HUDEP-2 (cell line): ENCODE results near the gene PNMA3.
"Not testable (repeated sequence)": the region's sequence is repeated elsewhere in the genome, so short reads cannot be mapped to it uniquely, and the experiment has no call there.

Experiments used
- DNase-seq, 76 experiments: peaks; one replicate each; lab custom pipeline; 2025; ENCODE audit not compliant: unreplicated experiment in 76 of 76; lab: John Stamatoyannopoulos, UW

PNMA3 gene, protein sequence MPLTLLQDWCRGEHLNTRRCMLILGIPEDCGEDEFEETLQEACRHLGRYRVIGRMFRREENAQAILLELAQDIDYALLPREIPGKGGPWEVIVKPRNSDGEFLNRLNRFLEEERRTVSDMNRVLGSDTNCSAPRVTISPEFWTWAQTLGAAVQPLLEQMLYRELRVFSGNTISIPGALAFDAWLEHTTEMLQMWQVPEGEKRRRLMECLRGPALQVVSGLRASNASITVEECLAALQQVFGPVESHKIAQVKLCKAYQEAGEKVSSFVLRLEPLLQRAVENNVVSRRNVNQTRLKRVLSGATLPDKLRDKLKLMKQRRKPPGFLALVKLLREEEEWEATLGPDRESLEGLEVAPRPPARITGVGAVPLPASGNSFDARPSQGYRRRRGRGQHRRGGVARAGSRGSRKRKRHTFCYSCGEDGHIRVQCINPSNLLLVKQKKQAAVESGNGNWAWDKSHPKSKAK

DNA sequence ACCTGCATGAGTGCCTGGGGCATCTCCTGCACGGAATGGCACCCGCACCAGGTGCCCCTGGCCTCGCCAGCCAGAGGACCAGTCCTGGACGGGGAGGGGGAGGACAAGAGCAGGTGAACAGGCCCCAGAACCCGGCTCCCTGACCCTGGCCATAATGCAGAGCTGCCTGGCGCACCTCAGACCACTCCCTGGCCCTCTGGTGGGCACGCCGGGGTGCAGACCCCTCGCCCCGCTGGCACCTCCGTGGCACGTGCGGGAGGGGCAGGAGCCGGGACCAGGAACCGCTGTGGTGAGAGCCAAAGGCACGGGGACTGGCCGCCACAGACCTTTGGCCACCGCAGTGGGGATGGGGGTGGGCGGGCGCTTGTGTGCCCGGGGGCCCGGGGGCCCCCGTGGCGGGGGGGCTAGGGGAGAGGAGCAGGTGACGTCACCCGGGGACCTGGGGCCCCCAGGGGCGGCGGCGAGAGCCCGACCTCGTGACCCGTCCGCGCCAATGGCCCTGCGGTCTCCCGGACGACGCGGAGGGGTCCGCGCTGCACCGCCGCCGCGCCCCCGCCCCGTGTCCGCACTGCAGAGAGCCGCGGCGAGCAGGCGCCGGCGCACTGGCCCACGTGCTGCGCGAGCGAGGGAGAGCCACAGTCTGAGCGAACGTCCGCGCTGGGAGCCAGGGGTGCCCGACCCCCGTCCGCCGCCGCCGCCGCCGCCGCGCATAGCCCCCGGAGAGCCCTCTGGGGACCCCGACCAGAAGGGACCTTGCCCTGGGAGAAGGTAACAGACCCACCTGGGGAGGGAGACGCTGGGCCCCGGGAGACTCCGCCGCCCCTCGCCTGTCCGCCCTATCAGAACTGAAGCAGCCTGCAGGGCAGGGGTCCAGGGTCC, at the start of gene PNMA3:
PNMA3 (plus strand) TSS at position 600 of the 879 bp plus-strand sequence. CDS start 586 bp downstream, outside the sequence.
- no peak for DNase-seq

DNA sequence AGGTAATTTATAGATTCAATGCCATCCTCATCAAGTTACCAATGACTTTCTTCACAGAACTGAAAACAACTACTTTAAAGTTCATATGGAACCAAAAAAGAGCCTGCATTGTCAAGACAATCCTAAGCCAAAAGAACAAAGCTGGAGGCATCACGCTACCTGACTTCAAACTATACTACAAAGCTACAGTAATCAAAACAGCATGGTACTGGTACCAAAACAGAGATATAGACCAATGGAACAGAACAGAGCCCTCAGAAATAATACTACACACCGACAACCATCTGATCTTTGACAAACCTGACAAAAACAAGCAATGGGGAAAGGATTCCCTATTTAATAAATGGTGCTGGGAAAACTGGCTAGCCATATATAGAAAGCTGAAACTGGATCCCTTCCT, 39.1 kb upstream of the PNMA3 start:
- DNase-seq, result not testable (repeated sequence)

DNA sequence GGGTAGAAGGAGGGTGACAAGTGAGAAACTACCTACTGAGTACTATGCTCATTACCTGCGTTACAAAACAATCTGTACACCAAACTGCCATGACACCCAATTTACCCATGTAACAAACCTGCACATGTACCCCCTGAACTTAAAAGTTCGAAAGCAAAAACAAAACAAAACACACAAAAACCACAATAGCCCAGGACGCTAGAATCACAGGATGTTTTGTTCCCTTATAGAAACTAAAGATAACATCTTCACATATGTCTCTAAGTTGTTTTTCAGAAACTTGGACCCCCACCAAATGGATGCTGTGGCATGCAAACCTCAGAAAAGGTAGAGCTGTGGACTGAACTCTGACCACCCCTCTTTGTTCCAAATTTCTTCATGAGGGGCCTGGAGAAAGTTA, 37.1 kb upstream of the PNMA3 start:
- DNase-seq, result no peak

DNA sequence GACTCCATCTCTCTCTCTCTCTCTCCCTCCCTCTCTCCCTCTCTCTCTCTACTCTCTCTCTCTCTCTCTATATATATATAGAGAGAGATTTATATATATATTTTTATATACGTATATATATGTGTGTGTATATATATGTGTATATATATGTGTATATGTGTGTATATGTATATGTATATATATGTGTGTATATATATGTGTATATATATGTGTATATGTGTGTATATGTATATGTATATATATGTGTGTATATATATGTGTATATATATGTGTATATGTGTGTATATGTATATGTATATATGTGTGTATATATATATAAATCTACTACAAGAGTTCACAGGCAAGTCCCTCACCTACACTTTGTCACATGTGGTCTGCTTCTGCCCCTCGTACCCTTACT, 29.8 kb upstream of the PNMA3 start:
- not testable (repeated sequence) for DNase-seq

DNA sequence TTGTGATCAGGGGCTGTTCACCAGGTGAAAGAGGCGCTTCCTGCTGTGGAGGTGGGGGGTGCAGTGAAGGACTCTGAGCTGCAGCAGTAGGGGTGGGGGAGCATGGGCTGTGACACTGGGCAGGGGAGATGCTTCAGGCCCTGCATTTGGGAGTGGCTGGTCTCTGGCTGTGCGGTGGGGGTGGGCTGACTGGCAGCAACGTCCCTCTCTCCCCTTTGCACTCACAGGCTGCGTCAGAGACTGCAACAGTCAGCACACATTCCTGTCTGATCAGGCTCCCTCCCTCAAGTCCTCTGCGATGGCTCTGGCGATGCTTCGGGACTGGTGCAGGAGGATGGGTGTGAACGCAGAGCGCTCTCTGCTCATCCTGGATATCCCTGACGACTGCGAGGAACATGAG, 27.8 kb upstream of the PNMA3 start:
- DNase-seq, result not testable (repeated sequence)

DNA sequence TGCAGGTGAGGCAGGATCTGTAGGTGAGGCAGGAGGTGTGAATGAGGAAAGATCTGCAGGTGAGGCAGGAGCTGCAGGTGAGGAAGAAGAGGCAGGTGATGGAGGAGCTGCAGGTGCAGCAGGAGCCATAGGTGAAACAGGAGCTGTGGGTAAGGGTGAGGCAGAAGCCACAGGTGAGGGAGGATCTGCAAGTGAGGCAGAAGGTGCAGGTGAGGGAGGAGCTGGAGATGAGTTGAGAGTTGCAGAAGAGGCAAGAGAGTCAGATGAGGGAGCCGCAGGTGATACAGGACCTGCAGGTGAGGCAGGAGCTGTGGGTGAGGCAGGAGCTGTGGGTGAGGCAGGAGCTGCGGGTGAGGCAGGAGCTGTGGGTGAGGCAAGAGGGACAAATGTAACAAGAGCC, 27.1 kb upstream of the PNMA3 start:
- DNase-seq, result no peak

DNA sequence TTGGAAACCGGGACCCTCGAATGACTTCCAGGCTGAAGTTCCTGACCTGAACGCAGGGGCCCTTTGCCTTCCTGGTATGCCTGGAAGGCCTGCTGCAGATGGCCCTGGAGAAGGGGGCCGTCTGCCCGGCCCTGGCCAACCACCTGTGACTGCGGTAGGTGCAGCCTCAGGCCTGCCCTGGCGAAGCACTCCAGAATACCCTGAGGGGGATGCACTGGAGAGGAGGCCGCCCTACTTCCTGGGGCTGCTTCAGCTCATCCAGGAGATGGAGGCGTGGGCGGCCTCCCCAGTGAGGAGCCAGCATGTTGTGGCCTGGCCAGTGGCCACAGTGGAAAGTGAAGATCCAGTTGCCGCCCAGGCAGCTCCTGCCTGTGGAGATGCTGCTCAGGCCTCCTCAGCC, 26.4 kb upstream of the PNMA3 start:
- DNase-seq, result no peak

DNA sequence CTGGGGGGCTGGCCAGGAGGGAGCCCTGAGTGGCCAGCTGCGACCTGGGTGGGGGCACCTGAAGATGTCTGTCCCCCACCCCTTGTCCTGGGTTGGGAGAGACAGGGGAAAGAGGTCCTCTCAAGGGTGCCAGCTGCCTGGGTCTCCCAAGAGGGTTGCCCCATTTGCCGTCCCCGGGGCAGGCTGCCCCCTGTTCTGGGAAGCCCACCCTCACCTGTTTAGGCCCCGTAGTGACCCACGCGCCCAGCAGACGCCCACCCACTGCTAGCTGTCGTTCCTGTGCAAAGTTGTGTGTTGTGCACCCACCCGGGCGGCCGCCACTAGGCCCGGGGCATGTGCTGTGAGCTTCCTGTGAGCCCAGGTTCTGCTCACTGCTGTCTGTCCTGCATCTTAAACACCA, 25.5 kb upstream of the PNMA3 start:
- DNase-seq, result no peak

DNA sequence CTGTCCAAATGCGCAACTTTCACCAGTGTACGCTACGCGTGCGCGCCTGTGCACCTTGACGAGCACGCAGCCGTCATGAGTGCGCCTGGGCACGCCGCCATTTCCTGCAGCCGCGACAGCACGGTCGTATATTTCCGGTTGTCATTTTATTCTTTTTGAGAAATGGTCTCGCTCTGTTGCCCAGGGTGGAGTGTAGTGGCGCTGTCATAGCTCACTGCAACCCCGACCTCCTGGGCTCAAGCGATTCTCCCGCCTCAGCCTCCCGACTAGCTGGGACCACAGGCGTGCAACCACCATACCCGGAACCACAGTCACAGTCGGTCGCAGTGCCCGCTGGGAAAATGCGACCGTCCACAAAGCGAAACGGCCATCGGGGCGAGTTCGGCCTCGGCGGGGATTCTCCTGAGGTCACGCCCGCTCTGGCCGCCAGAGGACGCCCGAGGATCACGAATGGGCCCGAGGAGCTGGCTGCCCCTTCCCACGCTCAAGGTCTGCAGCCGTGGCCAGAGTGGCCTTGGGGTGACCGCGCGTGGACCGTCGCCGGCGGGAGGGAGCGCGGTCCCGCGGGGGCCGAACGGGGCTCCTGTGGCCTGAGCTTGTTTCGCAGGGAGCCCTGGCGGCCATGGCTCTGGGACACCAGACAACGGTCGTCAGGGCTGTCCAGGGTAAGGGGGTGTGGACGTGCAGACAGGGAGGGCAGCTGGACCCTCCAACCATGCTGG, 23.7 kb upstream of the PNMA3 start:
- DNase-seq, result peak in 56 of 76 experiments; percentile 0 to 53 (median 17)

DNA sequence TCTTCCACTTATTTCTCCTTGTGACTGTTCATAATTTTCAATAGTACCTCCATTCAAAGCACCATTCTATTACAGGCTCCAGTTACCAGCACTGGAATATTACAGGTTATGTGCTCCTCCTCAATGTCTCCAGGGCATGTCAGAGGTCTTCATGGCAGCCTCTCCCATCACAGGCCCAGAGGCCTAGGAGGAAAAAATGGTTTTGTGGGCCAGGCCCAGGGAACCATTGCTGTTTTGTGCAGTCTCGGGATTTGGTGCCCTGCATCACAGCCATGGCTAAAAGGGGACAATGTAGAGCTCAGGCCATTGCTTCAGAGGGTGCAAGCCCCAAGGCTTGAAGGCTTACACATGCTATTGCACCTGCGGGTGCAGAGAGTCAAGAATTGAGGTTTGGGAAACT, 7.2 kb upstream of the PNMA3 start:
- no peak for DNase-seq

DNA sequence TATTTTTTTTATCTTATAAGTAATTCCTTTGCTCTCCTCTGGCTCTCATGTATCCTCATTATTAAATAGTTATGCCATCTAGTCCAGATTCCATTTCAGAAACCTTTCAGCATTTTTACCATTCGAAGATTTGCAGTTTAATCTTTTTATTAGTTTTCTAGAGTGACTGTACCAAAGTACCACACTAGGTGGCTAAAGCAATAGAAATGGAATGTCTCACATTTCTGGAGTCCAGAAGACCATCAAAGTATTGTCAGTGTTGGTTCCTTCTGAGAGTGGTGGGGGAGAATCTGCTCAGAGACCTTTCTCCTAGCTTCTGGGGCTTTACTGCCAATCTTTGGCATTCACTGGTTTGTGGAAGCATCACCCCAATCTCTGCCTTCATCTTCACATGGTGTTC, 3.7 kb upstream of the PNMA3 start:
- no peak for DNase-seq

DNA sequence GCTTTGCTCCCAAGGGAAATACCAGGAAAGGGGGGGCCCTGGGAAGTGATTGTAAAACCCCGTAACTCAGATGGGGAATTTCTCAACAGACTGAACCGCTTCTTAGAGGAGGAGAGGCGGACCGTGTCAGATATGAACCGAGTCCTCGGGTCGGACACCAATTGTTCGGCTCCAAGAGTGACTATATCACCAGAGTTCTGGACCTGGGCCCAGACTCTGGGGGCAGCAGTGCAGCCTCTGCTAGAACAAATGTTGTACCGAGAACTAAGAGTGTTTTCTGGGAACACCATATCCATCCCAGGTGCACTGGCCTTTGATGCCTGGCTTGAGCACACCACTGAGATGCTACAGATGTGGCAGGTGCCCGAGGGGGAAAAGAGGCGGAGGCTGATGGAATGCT, 1.0 kb downstream of the PNMA3 start:
- DNase-seq, result no peak

DNA sequence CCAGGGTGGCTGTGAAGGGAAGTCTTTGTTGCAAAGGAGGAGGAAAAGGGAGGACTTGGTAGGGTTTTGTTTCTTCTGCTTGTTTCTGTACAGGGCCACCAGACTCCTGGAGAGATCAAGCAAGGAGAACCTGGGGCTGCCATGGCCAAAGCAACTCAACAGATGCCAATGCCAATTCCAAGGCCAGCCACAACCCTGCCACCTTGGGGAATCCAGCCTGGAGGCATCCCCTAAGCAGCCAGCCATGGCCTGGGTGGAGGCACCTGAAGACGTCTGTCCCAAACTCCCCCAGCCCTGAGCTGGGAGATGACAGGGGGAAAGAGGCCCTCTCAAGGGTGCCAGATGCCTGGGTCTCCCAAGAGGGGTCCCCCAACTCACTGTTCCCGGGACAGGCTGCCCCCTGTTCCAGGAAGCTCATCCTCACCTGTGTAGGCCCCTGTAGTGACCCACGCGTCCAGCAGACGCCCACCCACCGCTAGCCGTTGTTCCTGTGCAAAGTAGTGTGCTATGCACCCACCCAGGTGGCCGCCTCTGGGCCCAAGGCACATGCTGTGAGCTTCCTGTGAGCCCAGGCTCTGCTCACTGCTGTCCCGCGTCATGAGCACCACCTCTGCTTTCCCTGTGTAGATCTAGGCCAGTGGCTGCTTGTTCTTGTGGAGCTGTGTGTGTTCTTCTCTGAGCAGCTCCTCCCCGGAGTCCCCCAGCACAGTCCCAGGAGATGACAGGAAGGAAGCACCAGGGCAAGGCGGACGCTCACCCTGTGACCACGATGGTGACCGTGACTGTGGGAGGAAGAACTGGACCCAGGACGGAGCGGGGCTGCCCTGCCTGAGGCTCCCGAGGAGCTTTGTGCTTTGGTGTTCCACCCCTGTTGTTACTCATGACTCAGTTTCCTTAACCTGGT, 3.2 kb downstream of the PNMA3 start:
- DNase-seq, result no peak

DNA sequence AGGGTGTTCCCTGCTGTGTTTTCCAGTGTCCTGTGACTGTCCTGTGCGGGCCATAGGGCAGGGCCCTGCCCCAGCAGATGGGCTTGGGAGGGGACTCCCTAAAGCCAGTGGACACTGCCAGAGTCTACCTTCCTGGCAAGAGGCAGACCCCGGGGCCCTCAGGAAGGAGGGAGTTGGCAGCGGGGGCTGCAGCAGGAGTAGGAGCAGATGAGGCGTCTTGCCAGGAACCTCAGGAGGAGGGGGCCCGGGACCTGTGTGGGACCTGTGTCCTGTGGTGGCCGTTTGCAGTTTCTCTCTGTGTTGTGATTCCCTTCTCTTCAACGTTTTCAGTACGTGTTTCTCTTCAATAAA, 3.8 kb downstream of the PNMA3 start:
- no peak for DNase-seq

DNA sequence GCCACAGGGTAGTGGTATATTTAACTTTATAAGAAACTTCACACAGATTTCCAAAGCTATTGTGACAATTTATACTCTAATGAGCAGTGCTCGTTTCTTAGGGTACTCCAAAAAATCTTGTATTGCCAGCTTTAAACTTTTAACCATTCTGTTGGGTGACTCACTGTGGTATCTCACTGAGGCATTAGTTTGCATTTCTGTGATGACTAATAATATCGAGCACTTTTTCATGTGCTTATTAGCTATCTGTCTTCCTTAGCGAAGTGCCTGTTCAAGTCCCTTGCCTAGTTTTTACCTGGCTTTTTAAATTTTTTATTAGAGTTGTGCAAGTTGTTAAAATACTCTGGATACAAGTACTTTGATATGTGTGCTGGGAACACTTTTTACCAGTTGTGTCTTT, 5.5 kb downstream of the PNMA3 start:
- no peak for DNase-seq

DNA sequence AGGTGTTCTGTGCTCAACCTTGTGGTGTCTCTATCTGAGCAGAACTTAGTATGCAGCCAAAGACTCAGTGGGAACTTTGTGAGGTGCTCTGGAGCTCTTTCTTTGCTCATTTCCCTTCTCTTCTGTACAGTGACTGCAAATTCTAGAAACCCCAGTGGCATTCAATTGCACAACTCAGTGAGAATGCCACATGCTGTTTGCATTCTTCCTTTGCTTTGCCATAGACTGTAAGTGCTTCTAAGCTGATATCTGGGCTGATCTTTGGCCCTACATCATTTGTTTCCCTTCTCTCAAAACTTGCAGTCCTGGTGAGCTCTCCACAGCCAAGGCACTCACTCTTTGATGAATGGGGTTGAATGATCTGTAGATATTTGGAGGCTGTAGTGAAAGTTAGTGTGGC, 7.0 kb downstream of the PNMA3 start:
- no peak for DNase-seq

DNA sequence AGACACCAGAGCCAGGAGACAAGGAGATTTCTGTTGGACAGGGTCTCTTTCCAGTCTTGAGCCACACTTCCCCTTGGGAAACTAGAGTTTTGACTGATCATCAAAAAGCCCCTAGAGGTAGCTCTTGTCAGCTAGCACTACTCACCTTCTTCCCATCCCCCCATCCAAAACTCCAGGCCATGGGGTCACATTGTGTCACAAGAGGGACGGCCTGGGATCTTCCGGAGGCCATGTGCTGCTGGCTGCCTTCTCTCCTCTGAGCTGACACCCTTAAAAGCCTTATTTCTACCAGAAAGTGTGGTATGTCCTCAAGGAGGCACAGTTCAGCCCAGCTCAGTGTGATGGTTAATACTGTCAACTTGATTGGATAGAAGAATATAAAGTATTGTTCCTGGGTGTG, 7.8 kb downstream of the PNMA3 start:
- DNase-seq, result no peak

DNA sequence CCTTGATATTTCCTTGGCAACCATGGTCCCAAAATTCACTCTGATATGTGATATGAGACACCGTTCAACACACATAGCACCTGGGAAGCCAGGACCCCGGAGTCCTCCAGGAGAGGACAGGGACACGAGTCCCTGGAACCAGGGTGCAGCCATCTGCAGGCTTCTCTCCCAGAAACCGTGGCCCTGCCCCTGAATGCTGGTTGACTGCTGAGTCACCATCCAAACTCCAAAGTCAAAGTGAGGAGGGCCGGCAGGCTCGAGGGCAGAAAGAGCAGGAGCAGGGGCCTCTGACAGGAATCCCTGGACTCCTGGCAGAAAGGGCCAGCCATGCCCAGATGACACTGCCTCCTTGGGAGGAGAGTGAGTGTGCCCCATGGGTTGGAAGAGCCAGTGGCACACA, 9.1 kb downstream of the PNMA3 start:
- DNase-seq, result no peak

DNA sequence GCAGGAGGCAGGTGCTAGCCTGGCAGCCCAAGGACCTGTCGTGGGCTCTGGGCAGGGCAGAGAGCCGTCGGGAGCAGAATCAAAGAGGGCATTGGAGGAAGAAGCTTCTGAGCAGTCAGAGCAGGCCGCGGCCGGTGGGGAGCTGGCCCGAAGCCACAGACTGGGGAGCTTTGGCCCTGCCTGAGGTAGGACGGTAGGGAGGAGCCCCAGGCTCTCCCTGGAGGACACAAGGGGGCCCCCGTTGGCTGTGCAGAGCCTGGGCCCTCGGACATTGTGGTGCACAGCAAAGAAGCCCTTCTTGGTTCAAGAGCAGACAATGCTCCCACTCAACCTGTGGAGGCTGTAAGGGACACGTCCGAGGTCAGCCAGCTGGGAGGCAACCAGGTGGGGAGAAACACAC, 10.1 kb downstream of the PNMA3 start:
- DNase-seq, result not testable (repeated sequence)

DNA sequence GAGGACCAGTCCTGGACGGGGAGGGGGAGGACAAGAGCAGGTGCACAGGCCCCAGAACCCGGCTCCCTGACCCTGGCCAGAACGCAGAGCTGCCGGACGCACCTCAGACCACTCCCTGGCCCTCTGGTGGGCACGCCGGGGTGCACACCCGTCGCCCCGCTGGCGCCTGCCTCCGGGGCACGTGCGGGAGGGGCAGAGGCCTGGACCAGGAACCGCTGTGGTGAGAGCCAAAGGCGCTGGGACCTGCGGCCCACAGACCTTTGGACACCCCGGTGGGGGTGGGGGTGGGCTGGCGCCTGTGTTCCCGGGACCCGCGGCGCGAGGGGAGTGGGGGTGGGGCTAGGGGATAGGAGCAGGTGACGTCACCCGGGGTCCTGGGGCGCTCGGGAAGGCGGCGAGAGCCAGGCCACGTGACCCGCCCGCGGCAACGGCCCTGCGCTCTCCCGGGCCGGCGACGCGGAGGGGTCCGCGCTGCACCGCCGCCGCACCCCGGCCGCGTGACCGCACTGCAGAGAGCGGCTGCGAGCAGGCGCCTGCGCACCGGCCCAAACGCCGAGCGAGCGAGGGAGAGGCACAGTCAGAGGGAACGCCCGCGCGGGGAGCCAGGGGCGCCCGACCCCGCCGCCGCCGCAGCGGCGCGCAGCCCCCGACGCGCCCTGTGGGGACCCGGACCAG, 15.8 kb downstream of the PNMA3 start, which contains the start of gene PNMA6A:
PNMA6A (plus strand) TSS at position 546 of the 675 bp plus-strand sequence. CDS start 609 bp downstream, outside the sequence.
- not testable (repeated sequence) for DNase-seq
